IPS-20b (cell line): Measurements from ENCODE around the gene ARFGAP1.

Experiments used
- H3K27ac ChIP-seq: one replicate; pipeline ENCODE4 v1.5.1; 2013; ENCODE audit warnings: low read length
- H3K27me3 ChIP-seq: 2 replicates; pipeline ENCODE4 v1.6.1; 2013; ENCODE audit warnings: mild to moderate bottlenecking, low read length, inconsistent platforms; ENCODE audit not compliant: insufficient read depth
- H3K36me3 ChIP-seq: 2 replicates; pipeline ENCODE4 v1.6.1; 2013; ENCODE audit warnings: low read depth, mild to moderate bottlenecking, inconsistent platforms, low read length, moderate library complexity; ENCODE audit not compliant: insufficient read depth
- H3K4me1 ChIP-seq: 2 replicates; pipeline ENCODE4 v1.6.1; 2013; ENCODE audit warnings: mild to moderate bottlenecking, control low read depth, inconsistent platforms, low read length, moderate library complexity; ENCODE audit not compliant: insufficient read depth
- H3K4me3 ChIP-seq: 2 replicates; pipeline ENCODE4 v1.5.1; 2013; ENCODE audit warnings: mild to moderate bottlenecking, low read length, inconsistent platforms
- H3K9ac ChIP-seq: 2 replicates; pipeline ENCODE4 v1.6.1; 2013; ENCODE audit warnings: low read depth, mild to moderate bottlenecking, inconsistent platforms, low read length, moderate library complexity
- H3K9me3 ChIP-seq: 2 replicates; pipeline ENCODE4 v1.6.1; 2013; ENCODE audit warnings: mild to moderate bottlenecking, low read depth, low read length, inconsistent platforms; ENCODE audit not compliant: insufficient read depth

Gene ARFGAP1

GRCh38 chr20:63262836-63263235 is 9.8 kb upstream of the ARFGAP1 start:
- no peak overlapping the region for H3K4me3 ChIP-seq
- H3K9ac ChIP-seq = no peak overlapping the region
- no peaks in the 10 kb centered on the region for H3K36me3 ChIP-seq
- no peaks in the 10 kb centered on the region for H3K4me1 ChIP-seq
- H3K9me3 ChIP-seq = no peaks in the 10 kb centered on the region
- H3K27me3 ChIP-seq = no peaks in the 10 kb centered on the region
- H3K27ac ChIP-seq = no peak overlapping the region

GRCh38 chr20:63264000-63264399 is 8.6 kb upstream of the ARFGAP1 start:
- no peaks in the 10 kb centered on the region for H3K9me3 ChIP-seq
- no peak overlapping the region for H3K9ac ChIP-seq
- no peak overlapping the region for H3K27ac ChIP-seq
- H3K27me3 ChIP-seq = no peaks in the 10 kb centered on the region
- no peaks in the 10 kb centered on the region for H3K36me3 ChIP-seq
- H3K4me1 ChIP-seq = no peaks in the 10 kb centered on the region
- no peak overlapping the region for H3K4me3 ChIP-seq

- Histone ChIP-seq H3K27me3 (no peaks in the 10 kb centered on the region), H3K9me3 (no peaks in the 10 kb centered on the region), H3K4me1 (no peaks in the 10 kb centered on the region), H3K27ac (no peak overlapping the region), H3K9ac (no peak overlapping the region), H3K4me3 (no peak overlapping the region), H3K36me3 (no peaks in the 10 kb centered on the region)
These were observed 8.1 kb upstream of the ARFGAP1 start for GRCh38 chr20:63264519-63264918.

GRCh38 chr20:63265891-63266515 is 6.6 kb upstream of the ARFGAP1 start:
- H3K4me1 ChIP-seq = no peaks in the 10 kb centered on the region
- no peak overlapping the region for H3K4me3 ChIP-seq
- no peaks in the 10 kb centered on the region for H3K27me3 ChIP-seq
- no peak overlapping the region for H3K9ac ChIP-seq
- H3K27ac ChIP-seq = no peak overlapping the region
- no peaks in the 10 kb centered on the region for H3K36me3 ChIP-seq
- no peaks in the 10 kb centered on the region for H3K9me3 ChIP-seq

GRCh38 chr20:63267691-63268090 is 4.9 kb upstream of the ARFGAP1 start:
- no peaks in the 10 kb centered on the region for H3K36me3 ChIP-seq
- H3K4me3 ChIP-seq = no peak overlapping the region
- H3K4me1 ChIP-seq = no peaks in the 10 kb centered on the region
- H3K9ac ChIP-seq = no peak overlapping the region
- no peaks in the 10 kb centered on the region for H3K9me3 ChIP-seq
- H3K27me3 ChIP-seq = no peaks in the 10 kb centered on the region
- H3K27ac ChIP-seq = no peak overlapping the region

- no peak overlapping the region for H3K4me3 ChIP-seq
- no peak overlapping the region for H3K27ac ChIP-seq
- H3K4me1 ChIP-seq = no peaks in the 10 kb centered on the region
- H3K36me3 ChIP-seq = no peaks in the 10 kb centered on the region
- no peaks in the 10 kb centered on the region for H3K27me3 ChIP-seq
- H3K9ac ChIP-seq = no peak overlapping the region
- no peaks in the 10 kb centered on the region for H3K9me3 ChIP-seq
These were observed 4.4 kb upstream of the ARFGAP1 start for GRCh38 chr20:63268256-63268655.

- Histone ChIP-seq H3K9me3 (no peaks in the 10 kb centered on the region), H3K9ac (no peak overlapping the region)
These were observed 3.8 kb upstream of the ARFGAP1 start for GRCh38 chr20:63268671-63269439.

GRCh38 chr20:63269724-63270123 is 2.9 kb upstream of the ARFGAP1 start:
- H3K27ac ChIP-seq = no peak overlapping the region
- H3K36me3 ChIP-seq = no peaks in the 10 kb centered on the region
- H3K9ac ChIP-seq = no peak overlapping the region
- no peak overlapping the region for H3K4me3 ChIP-seq
- H3K9me3 ChIP-seq = no peaks in the 10 kb centered on the region
- H3K27me3 ChIP-seq = no peaks in the 10 kb centered on the region
- H3K4me1 ChIP-seq = peaks cover 7% of the 10 kb centered on the region

More at GRCh38 chr20:63268671-63269439, 3.8 kb upstream of the ARFGAP1 start:
- H3K4me1 ChIP-seq = peaks cover 5% of the 10 kb centered on the region
- no peaks in the 10 kb centered on the region for H3K36me3 ChIP-seq
- no peak overlapping the region for H3K4me3 ChIP-seq
- no peaks in the 10 kb centered on the region for H3K27me3 ChIP-seq
- H3K27ac ChIP-seq = no peak overlapping the region

GRCh38 chr20:63270606-63271325 is 1.8 kb upstream of the ARFGAP1 start:
- no peaks in the 10 kb centered on the region for H3K36me3 ChIP-seq
- peaks cover 7% of the 10 kb centered on the region for H3K4me1 ChIP-seq
- no peaks in the 10 kb centered on the region for H3K9me3 ChIP-seq
- H3K4me3 ChIP-seq = no peak overlapping the region
- H3K27ac ChIP-seq = no peak overlapping the region
- H3K9ac ChIP-seq = no peak overlapping the region
- no peaks in the 10 kb centered on the region for H3K27me3 ChIP-seq

GRCh38 chr20:63273059-63273579 is 506 bp downstream of the ARFGAP1 start:
- Histone ChIP-seq H3K4me1 (peaks cover 7% of the 10 kb centered on the region), H3K9ac (peak overlapping the region; percentile 87), H3K36me3 (peaks cover 21% of the 10 kb centered on the region), H3K9me3 (no peaks in the 10 kb centered on the region), H3K27me3 (no peaks in the 10 kb centered on the region), H3K27ac (no peak overlapping the region), H3K4me3 (peak overlapping the region; percentile 94)

- H3K36me3 ChIP-seq = peaks cover 28% of the 10 kb centered on the region
- H3K27me3 ChIP-seq = no peaks in the 10 kb centered on the region
- peak overlapping the region; percentile 87; the same call in 1 of the 2 replicates for H3K9ac ChIP-seq
- no peaks in the 10 kb centered on the region for H3K9me3 ChIP-seq
- H3K27ac ChIP-seq = no peak overlapping the region
- H3K4me1 ChIP-seq = peaks cover 7% of the 10 kb centered on the region
- H3K4me3 ChIP-seq = peak overlapping the region; percentile 94
These were observed 1.2 kb downstream of the ARFGAP1 start for GRCh38 chr20:63273635-63274380.
